Colonic mucosa (tissue), 4 donors: ENCODE data around the gene TRIO. TPM values are rescaled to one million over a fixed set of nuclear protein-coding genes. Genes with fewer than 3 reads are reported as not detected.
A peak's percentile ranks its signal among the peaks of the same experiment; 100 is the strongest.

Source experiments
- DNase-seq: peaks from one replicate; pipeline ENCODE4 v3.0.0-alpha.2; 2020
- H3K27ac ChIP-seq: fragments of 200-600 bp; one replicate; pipeline ENCODE4 v1.8.0; 2021
- H3K27me3 ChIP-seq: fragments of 200-600 bp; one replicate; pipeline ENCODE4 v1.8.0; 2021
- H3K36me3 ChIP-seq: fragments of 200-600 bp; one replicate; pipeline ENCODE4 v1.8.0; 2021
- H3K4me1 ChIP-seq: fragments of 200-600 bp; one replicate; pipeline ENCODE4 v1.8.0; 2021; ENCODE audit warnings: mild to moderate bottlenecking
- H3K4me3 ChIP-seq: fragments of 200-600 bp; one replicate; pipeline ENCODE4 v1.8.0; 2021
- H3K9ac ChIP-seq, 2 donors: one replicate each; pipeline ENCODE4 v1.7.0; 2013; ENCODE audit warnings: control low read depth in 2 of 2, low read depth in 2 of 2, low read length in 2 of 2
- H3K9me3 ChIP-seq: fragments of 200-600 bp; one replicate; pipeline ENCODE4 v1.8.0; 2021
- CTCF ChIP-seq: fragments of 200-600 bp; IDR thresholded peaks from one replicate; pipeline ENCODE4 v1.8.0; 2022; ENCODE audit warnings: antibody characterized with exemption, mild to moderate bottlenecking
- intact Hi-C: fragments of 100-400 bp; cut with DNase I; formaldehyde crosslinking; loops from one replicate; pipeline ENCODE4 v1.14.1; 2022
- total RNA-seq, 2 donors: library from RNA; stranded (reverse); fragmentation: NEBNext Ultra II Directional in 1 of 2; extraction: Animal tissue kit (Norgen Biotek cat#: 25700) in 1 of 2; gene quantifications; one replicate each; pipeline ENCODE4 v1.2.1, GENCODE V29; 2021
- donor health status: healthy.
- donor health status: DM: no; HTN: no; CAD: no.
- donor health status: DM: no; HTN: no; CAD: no.

Gene TRIO
- total RNA-seq, 2 donors from 2014 or later, result 134 to 138 TPM

GRCh38 chr5:14143841-14144585 is 871 bp downstream of the TRIO start:
- Histone ChIP-seq H3K9ac (peak overlapping the region; percentile 83 to 86), H3K9me3 (no peaks in the 10 kb centered on the region), H3K4me1 (peaks cover 17% of the 10 kb centered on the region), H3K27ac (peak overlapping the region; percentile 91), H3K36me3 (no peaks in the 10 kb centered on the region), H3K4me3 (peak overlapping the region; percentile 86), H3K27me3 (no peaks in the 10 kb centered on the region)
- intact Hi-C loops, result loop anchor here (10.0 kb wide), 2 partner anchors 61 to 121 kb away; no protein-coding TSS in a partner anchor
- DNase-seq, result peak; percentile 41
- TF ChIP-seq CTCF, result no peak

GRCh38 chr5:14144586-14145434 is 1.7 kb downstream of the TRIO start:
- Histone ChIP-seq H3K4me1 (peaks cover 24% of the 10 kb centered on the region), H3K27ac (peak overlapping the region; percentile 91), H3K36me3 (no peaks in the 10 kb centered on the region), H3K27me3 (no peaks in the 10 kb centered on the region), H3K4me3 (peak overlapping the region; percentile 86), H3K9ac (peak overlapping the region; percentile 83 to 86), H3K9me3 (no peaks in the 10 kb centered on the region)
- no peak for TF ChIP-seq CTCF
- intact Hi-C loops, result loop anchor here (5.0 to 10.0 kb wide), 3 partner anchors 37 to 120 kb away; no protein-coding TSS in a partner anchor
- peak; percentile 80 for DNase-seq

GRCh38 chr5:14145435-14146334 is 2.5 kb downstream of the TRIO start:
- Histone ChIP-seq H3K4me3 (peak overlapping the region; percentile 86), H3K27me3 (no peaks in the 10 kb centered on the region), H3K27ac (peak overlapping the region; percentile 91), H3K9ac (peak overlapping the region; percentile 74 to 86), H3K4me1 (peaks cover 24% of the 10 kb centered on the region), H3K36me3 (no peaks in the 10 kb centered on the region), H3K9me3 (no peaks in the 10 kb centered on the region)
- intact Hi-C loops, result loop anchor here (5.0 to 10.0 kb wide), 3 partner anchors 37 to 119 kb away; no protein-coding TSS in a partner anchor
- no peak for DNase-seq
- TF ChIP-seq CTCF, result no peak

- H3K27ac ChIP-seq, result peak overlapping the region; percentile 91
- H3K9ac ChIP-seq, result peak overlapping the region; percentile 15 to 74
- no peaks in the 10 kb centered on the region for H3K27me3 ChIP-seq
- TF ChIP-seq CTCF, result no peak
- H3K4me3 ChIP-seq, result no peak overlapping the region
- no peaks in the 10 kb centered on the region for H3K36me3 ChIP-seq
- no peaks in the 10 kb centered on the region for H3K9me3 ChIP-seq
- no peak for DNase-seq
- peaks cover 24% of the 10 kb centered on the region for H3K4me1 ChIP-seq
- intact Hi-C loops, result loop anchor here (5.0 to 10.0 kb wide), 3 partner anchors 36 to 118 kb away; no protein-coding TSS in a partner anchor
Measured at GRCh38 chr5:14146725-14147124, 3.6 kb downstream of the TRIO start.
